SIG-M5 (cell line): Measurements from ENCODE around the gene OPCML.

Experiments used
- DNase-seq: peaks from one replicate; lab custom pipeline; 2025; lab: John Stamatoyannopoulos, UW

The OPCML gene

DNA sequence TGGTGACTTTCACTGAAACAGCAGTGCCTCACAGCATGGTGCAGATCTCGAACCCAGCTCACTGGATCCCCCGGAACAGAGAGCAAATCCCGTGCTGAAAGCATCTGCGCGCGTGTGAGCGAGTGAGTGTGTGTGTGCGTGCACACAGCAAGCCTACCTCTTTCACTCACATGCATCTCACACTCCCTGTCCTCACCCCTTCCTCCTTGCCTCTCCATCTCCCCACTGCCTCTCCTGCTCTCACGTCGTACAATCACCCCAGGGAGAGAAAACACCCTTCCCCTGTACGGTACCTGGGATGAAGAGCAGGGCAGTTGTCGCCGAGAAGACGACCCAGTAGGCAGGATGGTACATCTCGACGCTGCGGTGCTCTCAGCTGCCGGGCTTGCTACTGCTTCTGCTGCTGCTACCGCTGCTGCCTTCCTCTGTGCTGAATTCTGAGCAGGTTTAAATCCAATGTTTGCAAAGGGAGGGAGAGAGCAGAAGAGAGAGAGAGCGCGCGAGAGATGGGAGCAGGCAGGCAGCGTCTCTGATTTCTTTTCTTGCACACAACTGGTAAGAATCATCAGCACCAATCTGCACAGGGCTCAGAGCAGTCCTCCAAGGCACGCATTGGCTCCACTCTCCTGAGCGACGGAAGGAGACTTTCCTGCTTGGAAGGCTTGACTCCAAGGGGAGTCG, at the start of gene OPCML:
Gene OPCML (minus strand): TSS at position 531 of the 681 bp plus-strand sequence.
- DNase-seq = no peak

DNA sequence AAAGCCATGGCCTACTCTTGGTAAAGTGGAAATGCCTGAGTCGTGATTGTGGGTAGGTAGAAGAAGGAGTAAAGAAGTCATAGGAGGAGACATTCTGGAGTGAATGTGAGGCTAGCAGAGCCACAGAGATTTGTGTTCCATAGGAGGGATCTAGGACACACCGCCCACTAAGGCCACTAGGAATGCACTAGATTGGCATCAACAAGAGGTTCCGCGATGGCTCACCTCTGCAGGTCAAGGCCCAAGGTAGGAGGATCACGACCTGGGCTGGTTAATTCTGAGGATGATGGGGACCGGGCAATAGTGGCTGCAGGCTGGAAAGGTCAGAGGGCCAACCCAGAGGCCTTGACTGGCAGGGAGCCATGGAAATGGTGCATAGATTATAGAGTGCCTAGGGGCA, 48.8 kb upstream of the OPCML start:
- DNase-seq = no peak

DNA sequence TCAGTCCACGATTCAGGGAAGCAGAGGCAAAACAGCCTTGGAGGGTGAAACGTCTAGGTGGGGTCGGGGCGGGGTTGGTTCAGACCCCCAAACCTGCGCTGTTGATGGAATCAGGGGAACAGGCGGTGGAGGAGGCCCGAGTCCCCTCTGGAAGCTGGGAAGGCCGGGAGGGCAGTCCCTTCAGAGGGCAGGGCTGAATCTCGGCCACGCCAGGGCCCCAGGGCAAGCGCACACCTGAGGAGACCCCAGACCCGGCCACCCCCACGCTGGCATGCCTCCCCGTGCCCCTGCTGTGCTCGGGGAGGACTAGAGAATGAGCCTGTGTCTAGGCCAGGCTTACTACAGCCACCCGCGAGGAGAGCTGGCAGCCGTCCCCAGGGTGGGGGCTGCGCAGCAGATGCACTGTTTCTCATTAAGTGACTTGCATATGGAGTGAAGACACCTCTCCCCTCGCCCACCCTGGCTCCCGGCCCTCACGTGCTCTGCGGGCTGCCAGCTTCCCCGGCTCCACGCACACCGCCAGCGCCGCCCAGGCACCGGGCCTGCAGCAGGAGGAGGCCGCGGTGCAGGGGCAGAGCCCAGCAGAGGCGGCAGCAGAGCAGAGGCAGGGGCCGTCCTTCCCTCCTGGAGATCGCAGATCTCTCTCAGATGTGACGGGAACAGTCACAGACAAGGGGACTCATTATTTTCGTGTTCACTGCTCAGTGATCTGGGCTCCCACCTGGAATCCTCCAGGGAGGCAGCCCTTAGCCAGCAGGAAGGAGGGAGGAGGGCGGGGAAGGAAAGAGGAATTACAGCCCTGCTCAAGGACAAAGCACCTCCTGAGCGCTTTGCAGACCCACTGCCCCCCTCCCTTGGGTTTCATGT, 47.1 kb upstream of the OPCML start:
- DNase-seq = no peak

DNA sequence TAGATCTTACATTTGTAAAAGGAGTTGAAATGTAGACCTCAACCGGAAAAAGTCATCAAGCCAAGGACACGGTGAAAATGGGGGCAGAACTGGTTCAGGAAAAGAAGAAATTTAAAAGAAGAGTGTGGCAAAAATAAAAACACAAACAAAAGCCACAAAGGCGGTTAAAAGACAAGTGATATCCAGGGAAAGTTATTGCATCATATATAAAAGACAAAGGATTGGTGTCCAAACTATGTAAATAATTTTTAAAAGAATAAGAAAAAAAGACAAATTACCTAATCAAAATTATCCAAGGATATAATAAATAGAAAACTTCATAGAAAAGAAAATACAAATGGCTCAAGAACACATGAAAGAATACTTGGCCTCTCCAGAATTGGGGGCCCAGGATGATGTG, 45.1 kb upstream of the OPCML start:
- DNase-seq = no peak

DNA sequence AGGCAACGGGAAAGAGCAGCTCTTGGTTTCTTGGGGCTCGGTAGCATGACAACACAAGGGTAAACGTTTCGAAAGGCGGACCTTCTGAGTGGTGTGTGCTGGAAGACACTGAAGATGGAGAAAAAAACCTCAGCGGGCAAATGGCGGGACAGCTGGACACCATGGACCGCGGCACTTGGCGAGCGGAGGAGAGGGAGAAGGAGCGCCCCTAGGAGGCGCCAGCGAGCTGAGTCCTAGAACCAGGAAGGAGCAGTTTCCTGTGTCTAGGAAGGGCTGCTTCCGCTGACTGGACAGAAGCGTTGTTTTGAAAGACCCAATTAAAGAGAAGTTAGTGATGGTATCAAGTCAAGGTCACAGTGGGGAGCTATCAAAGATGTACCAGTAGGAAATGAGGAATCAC, 44.0 kb upstream of the OPCML start:
- no peak for DNase-seq

DNA sequence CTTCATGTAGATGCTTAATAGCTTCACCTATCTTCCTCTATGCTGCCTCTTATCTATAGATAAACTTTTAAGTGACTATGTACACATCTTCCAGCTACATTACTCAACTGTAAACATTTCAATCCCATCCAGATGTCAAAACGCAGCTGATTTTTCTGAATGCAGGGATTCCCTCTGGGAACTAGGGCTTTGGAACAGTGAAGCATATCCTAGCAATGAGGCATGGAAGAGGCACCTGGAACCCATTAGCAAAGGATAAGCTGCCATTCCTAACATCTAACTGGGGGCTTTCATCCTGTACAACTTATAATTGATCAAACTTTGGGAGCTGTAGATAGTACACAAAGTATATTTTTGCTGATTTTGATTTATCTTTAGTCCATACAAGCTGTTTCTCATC, 40.8 kb upstream of the OPCML start:
- DNase-seq = no peak

DNA sequence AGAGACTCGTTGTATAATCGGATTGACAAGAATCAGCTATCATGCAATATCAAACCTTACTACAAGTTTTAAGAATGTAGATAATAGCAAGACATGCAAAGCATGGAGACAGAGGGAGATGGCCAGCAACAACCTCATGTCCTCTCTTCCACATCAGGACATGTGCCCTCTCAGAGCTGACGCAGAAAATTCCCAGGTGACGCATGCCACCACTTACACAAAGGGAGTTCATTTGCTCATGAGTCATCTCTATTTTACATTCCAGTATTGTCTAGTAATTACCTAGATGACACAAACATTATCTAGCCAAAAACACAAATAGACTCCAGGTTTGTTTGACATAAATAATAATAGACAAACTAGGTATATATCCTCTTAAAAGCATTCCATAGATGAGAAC, 38.1 kb upstream of the OPCML start:
- no peak for DNase-seq

DNA sequence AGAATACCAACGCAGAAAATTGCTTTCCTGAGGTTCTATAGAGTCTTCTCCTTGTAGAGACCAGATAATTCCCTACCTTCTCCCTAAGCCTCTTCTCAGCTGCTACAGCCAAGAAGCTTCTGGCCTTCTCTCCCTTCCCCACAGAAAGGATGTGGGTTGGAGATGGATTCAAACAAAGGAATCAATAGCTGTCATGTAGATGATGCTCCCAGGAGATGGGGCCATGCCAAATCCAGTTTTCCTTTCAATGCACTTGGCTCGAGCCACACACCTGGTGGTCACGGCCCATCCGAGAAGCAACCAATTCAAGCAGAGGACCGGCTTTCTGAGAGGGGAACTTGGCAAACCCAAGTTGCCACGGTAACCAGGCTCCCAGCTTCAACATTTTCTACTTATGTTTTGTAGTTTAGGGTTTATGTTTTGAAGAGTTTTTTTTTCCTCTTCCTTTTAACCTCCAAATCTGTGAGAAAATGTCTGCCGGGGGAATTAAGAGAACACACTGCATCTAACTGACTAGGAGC, 31.3 kb upstream of the OPCML start:
- no peak for DNase-seq

DNA sequence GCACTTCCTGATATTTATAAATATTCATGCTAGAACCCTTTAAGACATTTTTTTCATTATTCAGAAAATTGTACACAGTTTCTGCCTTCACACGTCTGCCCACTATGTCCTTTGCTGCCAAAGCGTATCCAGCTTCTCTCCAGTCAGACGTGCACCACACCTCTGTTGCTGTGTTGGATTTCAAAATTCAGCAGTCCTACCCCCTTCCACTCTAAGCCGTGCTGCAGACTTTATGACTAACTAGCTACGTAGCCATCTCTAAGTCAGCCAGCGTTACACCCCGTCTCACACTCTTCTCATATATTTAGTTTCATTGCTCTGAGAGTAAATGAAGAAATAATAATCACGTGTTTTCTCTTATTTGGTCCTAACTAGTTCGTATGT, 28.2 kb upstream of the OPCML start:
- DNase-seq = no peak

DNA sequence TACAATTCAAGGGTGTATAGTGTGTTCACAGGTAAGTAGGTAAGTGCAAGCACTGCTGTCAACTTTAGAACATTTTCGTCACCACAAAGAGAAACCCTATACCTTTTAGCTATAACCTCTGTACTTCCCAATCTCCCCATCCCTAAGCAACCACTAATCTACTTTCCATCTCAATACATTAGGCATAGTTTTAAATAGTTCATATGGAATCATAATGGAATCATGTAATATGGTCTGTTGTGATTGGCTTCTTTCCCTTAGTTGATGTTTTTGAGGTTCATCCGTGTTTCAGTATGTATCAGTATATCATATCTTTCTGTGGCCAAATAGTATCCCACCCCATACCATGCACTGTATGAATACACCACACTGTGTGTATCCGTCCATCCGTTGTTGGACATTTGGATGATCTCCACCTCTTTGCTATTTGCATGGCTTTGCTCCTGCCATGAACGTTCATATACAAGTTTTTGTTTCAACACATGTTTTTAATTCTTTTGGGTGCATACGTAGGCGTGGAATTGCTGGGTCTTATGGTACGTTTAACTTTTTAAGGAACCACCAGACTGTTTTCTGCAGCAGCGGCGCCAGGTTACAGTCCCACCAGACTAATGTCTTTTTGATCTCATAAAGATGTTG, 27.7 kb upstream of the OPCML start:
- no peak for DNase-seq

DNA sequence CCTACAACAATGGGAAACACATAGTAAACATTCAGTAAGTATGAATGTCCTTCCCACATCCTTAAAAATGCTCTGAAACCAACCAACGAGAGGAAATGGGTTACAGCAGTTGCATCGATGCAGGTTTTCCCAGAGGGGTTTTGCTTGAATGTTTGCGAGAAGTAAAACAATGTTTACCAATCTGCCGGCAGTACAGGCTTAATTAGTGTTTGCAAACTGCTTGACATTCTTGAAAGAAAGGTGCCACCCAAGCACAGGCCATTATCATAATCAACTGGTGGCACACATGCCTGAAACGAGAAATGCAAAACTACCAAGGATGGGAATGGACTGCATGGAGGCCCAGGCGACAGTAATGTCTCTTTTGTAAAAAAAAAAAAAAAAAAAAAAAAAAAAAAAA, 27.1 kb upstream of the OPCML start:
- no peak for DNase-seq

DNA sequence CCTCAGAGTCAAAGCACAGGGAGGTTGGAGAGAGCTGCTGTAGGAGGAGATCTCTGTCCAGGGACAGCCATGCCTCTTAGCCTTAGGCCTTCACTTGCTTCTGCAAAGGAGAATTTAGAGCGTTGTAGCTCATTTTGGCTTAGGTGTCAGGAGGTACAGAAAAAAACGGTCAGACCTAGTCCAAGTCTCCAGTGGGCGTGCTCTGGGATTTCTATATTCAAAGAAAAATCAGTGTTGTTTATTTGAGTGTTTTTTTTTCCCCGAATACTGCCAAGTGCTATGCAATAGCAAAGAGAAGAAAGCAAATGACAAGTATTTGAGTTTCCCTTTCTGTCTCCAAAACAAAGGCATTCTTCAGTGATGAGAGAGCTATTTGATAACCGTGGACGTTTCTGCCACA, 22.7 kb upstream of the OPCML start:
- DNase-seq = no peak

DNA sequence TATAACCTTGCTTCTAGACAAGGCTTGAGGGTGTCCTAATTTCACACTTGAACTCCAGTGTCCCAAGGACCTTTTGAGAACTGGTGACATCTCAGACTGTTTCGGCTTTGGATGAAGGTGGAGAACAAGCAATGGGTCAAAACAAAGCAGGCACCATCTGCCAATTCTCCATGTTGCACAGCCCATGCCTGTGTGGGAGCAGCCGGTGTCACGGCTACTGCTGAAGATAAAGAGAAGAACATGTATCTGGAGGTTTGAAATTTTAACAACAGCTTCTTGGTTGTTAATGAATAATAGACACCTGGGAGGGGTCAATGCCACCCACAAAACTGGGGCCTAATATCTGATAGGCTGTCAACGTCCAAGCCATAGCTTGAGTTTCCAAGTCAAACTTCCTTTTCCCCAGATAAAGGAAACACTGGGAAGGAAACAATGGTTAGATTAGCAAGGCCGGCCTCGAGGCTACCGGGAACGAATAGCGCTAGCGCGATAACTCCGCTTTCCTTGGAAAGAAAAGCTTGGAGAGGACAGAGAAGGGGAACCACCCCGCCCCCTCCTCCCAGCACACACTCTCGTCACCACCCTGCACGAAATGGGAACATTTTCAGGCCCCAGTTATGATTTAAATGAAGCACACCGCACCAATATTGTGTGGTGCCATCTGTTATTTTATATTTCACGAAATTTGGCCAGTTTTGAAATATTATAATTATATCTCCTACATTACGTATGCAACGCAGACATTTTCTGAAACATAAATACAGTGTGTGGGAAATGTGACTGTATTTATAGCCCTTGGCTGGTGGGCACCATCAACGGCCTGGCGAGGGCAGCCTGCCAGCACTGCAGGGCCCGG, 21.8 kb upstream of the OPCML start:
- no peak for DNase-seq

DNA sequence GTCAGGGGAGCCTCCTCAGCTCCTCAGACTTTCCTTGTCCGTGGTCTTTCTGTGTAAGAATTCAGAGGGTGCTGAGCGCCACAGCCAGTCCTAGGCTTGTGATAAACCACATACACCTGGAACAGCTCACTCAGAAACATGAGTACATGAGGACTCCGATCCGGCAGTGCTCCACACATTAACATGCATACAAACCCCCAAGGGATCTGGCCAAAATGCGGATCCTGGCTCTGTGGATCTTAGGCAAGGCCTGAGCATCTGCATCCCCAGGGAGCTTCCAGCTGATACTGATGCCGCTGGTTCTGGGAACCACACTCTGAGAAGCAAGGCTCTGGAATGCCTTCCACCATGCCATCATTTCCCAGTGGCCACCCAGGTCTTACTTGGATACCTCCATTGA, 20.6 kb upstream of the OPCML start:
- no peak for DNase-seq

DNA sequence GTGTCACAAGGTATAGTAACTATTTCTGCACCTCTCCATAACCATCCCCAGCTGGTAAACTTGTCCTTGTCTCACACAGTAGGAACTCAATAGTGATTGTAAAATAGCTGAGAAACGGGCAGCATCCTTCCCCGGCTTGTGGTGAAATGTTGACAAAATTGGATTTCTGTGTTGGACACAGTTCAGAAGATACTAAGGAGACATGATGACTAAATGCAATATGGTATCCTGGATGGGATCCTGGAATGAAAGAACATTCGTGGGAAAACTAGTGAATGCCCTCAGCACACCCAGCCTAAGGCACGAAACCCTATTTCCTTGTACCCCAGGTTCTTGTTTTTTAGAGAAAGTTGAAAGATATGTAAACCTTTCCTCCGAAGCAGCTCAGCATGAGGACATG, 18.8 kb upstream of the OPCML start:
- no peak for DNase-seq

DNA sequence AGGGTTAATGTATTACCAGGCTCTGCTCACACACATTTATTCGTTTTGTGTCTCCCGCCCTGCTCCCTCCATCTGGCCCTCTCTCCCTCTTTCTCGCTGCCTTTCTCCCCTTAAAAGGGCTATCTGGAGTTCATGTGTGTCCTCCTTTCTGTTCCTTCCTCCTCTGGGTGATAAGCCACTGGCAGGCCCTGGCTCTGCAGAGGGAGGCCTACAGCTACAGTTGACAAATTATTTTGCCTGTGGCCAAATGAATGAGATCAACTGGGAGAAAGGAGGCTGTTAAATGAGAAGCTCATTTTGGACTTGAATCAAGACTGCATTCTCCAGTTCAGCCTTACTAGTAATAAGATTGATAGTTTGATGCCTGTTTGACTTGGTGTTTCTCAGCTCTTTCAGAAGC, 17.5 kb upstream of the OPCML start:
- no peak for DNase-seq

DNA sequence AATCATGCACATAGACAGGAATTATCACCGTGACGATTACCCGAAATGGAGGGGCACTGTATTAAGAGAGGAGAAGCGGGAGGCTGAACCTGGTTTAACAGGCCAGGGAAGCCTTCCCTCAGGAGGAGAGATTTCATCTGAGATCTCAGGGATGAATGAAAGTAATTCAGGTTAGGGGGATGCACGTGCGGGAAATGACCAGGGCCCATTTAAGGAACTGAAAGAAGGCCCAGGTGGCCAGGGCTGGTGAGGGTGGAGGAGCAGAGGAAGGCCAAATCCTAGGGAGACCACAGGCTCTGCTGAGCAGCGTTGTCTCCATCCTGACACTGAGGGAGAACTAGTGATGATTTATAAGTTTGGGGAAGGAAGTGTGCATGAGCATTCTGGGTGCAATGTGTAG, 16.3 kb upstream of the OPCML start:
- no peak for DNase-seq

DNA sequence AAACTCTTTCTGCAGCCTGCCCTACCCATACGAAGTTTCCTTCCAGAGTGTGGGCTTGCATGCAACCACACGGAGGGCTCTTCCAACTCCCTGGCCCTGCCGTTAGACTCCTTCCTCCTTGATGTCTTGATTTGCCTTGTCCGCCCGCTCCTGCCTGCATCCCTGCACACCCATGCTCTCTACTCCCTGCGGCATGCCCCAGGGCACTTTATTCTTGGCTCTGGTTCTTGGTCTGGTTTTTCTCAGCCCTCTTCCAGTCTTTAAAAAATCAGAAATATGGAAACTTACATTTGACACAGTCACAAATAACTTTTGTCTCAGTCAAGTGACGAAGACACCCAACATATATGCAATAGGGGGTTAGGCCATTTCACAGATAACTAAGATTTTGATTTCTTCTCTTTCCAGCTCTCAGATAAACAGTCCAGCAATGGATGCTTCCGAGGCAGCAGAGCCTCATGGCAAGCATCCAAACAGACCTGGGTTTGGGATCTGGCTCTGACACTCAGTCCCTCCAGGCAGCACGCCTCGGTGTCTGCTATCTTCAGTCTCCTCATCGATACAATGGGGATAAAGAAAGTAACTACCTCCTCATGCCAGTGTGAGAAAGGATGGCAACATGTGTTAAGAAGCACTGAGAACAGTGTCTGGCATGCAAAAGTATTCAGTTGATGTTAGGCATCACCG, 15.7 kb upstream of the OPCML start:
- no peak for DNase-seq

DNA sequence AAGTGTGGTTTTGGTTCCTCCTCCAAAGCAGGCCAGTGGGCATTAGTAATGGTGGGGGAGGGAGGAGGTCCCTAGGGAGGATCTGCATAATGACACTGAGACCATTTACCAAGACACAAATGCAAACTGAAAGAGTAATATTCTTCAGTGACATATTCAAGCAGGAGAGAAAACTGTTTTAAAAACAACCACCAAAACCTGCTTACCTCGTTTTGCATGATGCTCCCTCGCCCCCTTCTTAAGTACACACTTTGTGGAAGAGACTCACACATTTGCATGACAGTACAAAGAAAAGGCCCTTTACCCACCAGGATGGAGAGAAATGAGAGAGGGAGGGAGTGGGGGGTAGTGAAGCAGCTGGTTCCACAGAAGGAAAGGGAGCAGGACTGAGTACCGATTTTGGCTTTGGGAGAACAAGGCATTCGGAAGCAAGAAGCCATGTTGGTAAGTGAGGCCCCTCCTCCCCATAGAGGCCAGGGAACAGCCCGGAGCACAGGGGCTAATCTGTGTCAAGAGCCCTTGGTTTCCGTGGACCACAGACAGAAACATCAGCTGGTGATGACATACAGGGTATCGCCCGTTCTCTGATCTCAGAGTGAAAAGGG, 13.0 kb upstream of the OPCML start:
- no peak for DNase-seq

DNA sequence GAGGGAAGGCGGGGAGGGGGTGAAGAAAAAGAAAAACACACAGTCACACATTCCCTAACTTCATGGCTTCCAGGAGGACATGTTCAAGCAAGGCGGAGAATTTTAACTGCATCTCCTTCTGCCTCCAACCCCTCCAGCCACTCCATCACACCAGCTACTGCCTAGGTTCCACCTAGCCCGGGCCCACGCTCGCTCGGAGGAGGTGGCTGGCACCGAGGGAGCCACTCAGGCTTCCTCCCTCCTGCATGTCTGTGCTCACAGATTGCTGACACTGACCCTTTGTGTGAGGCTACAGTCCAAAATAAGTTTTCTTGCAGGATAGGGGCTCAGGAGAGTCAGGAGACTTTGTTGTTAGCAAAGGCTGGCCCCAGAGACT, 9.4 kb upstream of the OPCML start:
- no peak for DNase-seq
